Activated naive CD4-positive, alpha-beta T cell treated with anti-CD3 and anti-CD28 coated beads for 36 hours (primary cell): ENCODE data around the gene KDM4B. TPM values are rescaled to one million over a fixed set of nuclear protein-coding genes. Genes with fewer than 3 reads are reported as not detected.
A peak's percentile ranks its signal among the peaks of the same experiment; 100 is the strongest.
"Not testable (repeated sequence)": the region's sequence is repeated elsewhere in the genome, so short reads cannot be mapped to it uniquely, and the experiment has no call there.

Source experiments
- CTCF ChIA-PET: fragments of 350-600 bp; sonication (Branson Sonifier 250); formaldehyde crosslinking; loops from one replicate; lab custom pipeline; 2021; ENCODE audit warnings: antibody characterized with exemption; lab: Charles Lee
- DNase-seq: peaks from one replicate; pipeline ENCODE4 v3.0.0-alpha.2; 2020
- H3K27ac Mint-ChIP-seq: one replicate; pipeline ENCODE4 v1.8.0; 2021; ENCODE audit warnings: mild to moderate bottlenecking, mixed read lengths
- H3K27me3 Mint-ChIP-seq: one replicate; pipeline ENCODE4 v1.8.0; 2021; ENCODE audit warnings: low read depth, mixed read lengths
- H3K36me3 Mint-ChIP-seq: one replicate; pipeline ENCODE4 v1.8.0; 2021; ENCODE audit warnings: low read depth, mixed read lengths
- H3K4me1 Mint-ChIP-seq: one replicate; pipeline ENCODE4 v1.8.0; 2021; ENCODE audit warnings: low read depth, mixed read lengths
- H3K4me3 Mint-ChIP-seq: one replicate; pipeline ENCODE4 v1.8.0; 2021; ENCODE audit warnings: mild to moderate bottlenecking, moderate library complexity, mixed read lengths
- H3K9me3 Mint-ChIP-seq: one replicate; pipeline ENCODE4 v1.8.0; 2021; ENCODE audit warnings: mixed read lengths
- intact Hi-C: fragments of 100-400 bp; cut with micrococcal nuclease; formaldehyde crosslinking; loops from one replicate; pipeline ENCODE4 v1.15.1; 2023
- total RNA-seq, 2 experiments: library from RNA; stranded (reverse); gene quantifications; one replicate each; pipeline ENCODE4 v1.2.3, GENCODE V29; 2021

Gene KDM4B
- total RNA-seq, 2 experiments from 2014 or later, result 10.5 to 12.7 TPM

- Mint-ChIP-seq H3K36me3 (peaks cover 2% of the 10 kb centered on the region), H3K4me3 (peak overlapping the region; percentile 88), H3K27me3 (no peaks in the 10 kb centered on the region), H3K27ac (no peak overlapping the region), H3K4me1 (peaks cover 33% of the 10 kb centered on the region), H3K9me3 (no peaks in the 10 kb centered on the region)
- intact Hi-C loops, result no loop called here
- CTCF ChIA-PET, result interaction anchor here (0.7 to 4.0 kb wide), 5 partner anchors 36 to 180 kb away, joined by 3 to 16 read pairs (median 5); partner anchors contain the start of gene FEM1A
- peak; percentile 15 for DNase-seq
These were observed 1.9 kb downstream of the KDM4B start for GRCh38 chr19:4970558-4971423.

GRCh38 chr19:4971424-4971793, 2.5 kb downstream of the KDM4B start:
- Mint-ChIP-seq H3K4me3 (peak overlapping the region; percentile 88), H3K27ac (peak overlapping the region; percentile 25), H3K9me3 (no peaks in the 10 kb centered on the region), H3K36me3 (peaks cover 2% of the 10 kb centered on the region), H3K27me3 (no peaks in the 10 kb centered on the region), H3K4me1 (peaks cover 33% of the 10 kb centered on the region)
- CTCF ChIA-PET, result interaction anchor here (0.7 to 4.0 kb wide), 3 partner anchors 59 to 180 kb away, joined by 3 to 16 read pairs (median 5); partner anchors contain the start of gene FEM1A
- peak; percentile 58 for DNase-seq
- intact Hi-C loops, result no loop called here

- H3K9me3 Mint-ChIP-seq, result no peaks in the 10 kb centered on the region
- intact Hi-C loops, result no loop called here
- DNase-seq, result no peak
- CTCF ChIA-PET, result interaction anchor here (4.0 kb wide), 1 partner anchor 58 kb away, joined by 16 read pairs; no protein-coding TSS in a partner anchor
- H3K36me3 Mint-ChIP-seq, result peaks cover 3% of the 10 kb centered on the region
- H3K27me3 Mint-ChIP-seq, result no peaks in the 10 kb centered on the region
- H3K4me1 Mint-ChIP-seq, result peaks cover 34% of the 10 kb centered on the region
- H3K4me3 Mint-ChIP-seq, result no peak overlapping the region
- H3K27ac Mint-ChIP-seq, result no peak overlapping the region
These were observed 3.0 kb downstream of the KDM4B start for GRCh38 chr19:4971816-4972495.

DNA sequence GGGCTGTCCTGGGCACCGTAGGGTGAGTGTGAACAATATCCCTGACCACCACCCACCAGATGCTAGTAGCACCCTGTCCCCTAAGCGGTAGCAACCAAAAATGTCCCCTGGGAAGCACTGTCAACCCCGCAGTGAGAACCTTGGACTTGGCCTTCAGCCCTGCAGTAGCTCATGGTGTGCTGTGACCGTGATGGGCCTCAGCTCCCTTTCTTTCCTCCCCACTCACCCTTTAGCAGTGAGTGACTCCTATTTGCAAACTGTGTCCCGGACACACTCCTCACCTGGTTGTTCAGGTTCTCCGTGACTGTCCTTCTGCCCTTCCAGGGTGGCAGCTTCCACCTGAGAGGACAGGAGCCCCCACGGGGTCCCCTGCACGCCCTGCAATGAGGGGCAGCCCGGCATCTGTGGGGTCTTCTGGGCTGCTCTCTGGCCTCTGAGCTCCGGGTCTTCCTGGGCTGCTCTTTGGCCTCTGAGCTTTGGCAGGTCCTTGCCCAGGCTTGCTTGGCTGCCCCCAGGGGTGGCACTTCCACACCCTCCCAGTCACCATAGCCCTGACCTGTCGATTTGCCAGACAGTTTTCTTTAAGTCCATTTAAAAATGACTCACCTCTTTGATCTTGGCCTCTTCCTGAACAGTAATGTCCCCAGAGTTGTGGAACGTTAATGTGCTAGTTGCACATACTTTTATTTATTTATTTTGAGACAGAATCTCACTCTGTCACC, 3.8 kb downstream of the KDM4B start:
- Mint-ChIP-seq H3K9me3 (no peaks in the 10 kb centered on the region), H3K36me3 (peaks cover 3% of the 10 kb centered on the region), H3K27me3 (no peaks in the 10 kb centered on the region), H3K27ac (no peak overlapping the region), H3K4me1 (peaks cover 35% of the 10 kb centered on the region), H3K4me3 (no peak overlapping the region)
- intact Hi-C loops, result no loop called here
- no peak for DNase-seq
- CTCF ChIA-PET, result interaction anchor here (0.7 to 4.0 kb wide), 2 partner anchors 30 to 58 kb away, joined by 3 to 16 read pairs; no protein-coding TSS in a partner anchor

DNA sequence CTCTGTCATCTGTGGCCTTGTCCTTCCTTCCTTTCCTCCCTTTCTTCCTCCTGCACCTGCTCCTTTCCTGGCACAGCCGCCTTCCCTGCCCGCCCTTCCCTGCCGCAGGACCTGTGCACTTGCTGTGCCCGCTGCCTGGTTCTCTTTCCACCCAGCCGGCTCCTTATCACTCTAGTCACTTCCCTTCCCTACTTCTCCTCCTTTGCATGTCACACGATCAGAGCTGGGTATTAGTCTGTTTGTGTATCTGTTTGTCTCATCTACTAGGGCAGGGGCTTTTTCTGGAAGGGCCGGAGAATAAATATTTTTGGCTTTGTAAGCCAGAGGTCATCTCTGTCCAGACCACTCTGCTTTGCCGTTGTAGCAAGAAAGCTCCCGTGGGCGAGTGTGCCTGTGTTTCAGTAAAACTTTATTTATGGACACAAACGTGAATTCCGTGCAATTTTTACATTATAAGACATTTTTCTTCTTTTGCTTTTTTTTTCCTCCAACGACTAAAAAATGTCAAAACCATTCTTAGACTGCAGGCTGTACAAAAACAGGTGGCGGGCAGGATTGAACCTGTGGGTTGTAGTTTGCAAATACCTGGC, 6.1 kb downstream of the KDM4B start:
- H3K27ac Mint-ChIP-seq, result no peak overlapping the region
- H3K36me3 Mint-ChIP-seq, result peaks cover 1% of the 10 kb centered on the region
- H3K9me3 Mint-ChIP-seq, result no peaks in the 10 kb centered on the region
- intact Hi-C loops, result no loop called here
- peaks cover 31% of the 10 kb centered on the region for H3K4me1 Mint-ChIP-seq
- CTCF ChIA-PET, result no interaction called here
- no peak for DNase-seq
- H3K4me3 Mint-ChIP-seq, result no peak overlapping the region
- no peaks in the 10 kb centered on the region for H3K27me3 Mint-ChIP-seq

DNA sequence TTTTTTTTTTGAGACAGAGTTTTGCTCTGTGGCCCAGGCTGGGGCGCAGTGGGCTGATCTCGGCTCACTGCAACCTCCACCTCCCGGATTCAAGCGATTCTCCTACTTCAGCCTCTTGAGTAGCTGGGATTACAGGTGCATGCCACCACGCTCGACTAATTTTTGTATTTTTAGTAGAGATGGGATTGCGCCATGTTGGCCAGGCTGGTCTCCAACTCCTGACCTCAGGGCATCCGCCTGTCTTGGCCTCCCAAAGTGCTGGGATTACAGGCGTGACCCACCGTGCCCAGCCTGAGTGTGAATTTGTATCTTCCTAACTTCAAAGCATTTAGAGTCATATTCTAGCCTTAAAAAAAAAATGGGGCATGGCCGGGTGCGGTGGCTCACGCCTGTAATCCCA, 6.7 kb downstream of the KDM4B start:
- H3K27ac Mint-ChIP-seq, DNase-seq, CTCF ChIA-PET, H3K4me3 Mint-ChIP-seq, H3K36me3 Mint-ChIP-seq, H3K9me3 Mint-ChIP-seq, intact Hi-C loops, H3K27me3 Mint-ChIP-seq: not testable (repeated sequence)
- peaks cover 27% of the 10 kb centered on the region for H3K4me1 Mint-ChIP-seq

DNA sequence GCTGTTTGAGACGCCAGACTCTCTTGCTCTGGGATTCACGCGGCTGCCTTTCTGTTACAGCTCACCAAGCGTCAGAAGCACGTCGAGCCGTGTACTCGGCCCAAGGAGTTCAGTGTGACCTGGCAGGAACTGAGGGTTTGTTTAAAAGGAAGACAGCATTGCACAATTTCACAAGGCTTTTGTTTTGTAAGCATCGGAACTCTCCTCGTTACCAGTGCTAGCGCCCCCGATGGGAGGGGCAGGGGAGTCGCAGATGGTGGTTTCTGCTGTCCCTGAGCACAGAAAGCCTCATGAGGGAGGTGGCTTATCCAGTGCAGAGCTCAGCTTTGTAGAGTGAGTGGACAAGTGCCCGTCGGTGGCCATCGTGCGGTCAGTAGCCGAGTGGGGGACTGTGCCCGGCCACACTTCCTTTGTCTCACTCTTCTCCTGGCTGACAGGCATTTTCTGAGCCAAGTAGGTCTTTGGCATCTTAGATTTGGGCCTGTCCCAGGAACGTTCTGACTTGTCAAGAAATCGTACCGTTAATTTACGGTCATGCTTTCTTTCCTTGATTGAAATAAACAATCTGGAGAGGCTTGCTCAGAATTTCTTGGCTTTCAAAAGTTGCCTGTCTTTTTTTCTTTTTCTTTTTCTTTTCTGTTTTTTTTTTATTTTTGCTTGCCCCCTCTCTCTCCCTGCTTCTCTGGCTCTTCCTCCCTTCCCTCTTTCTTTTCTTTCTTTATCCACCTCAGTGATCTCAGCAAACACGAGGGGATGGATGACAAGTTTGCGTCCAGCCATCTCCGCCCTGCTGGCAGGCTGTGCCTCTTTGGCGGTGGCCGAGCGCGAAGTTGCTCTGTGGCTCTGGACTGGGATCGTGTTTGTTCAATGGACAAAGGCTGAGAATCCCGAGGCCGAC, 7.7 kb downstream of the KDM4B start:
- Mint-ChIP-seq H3K4me3 (no peak overlapping the region), H3K9me3 (no peaks in the 10 kb centered on the region), H3K27ac (no peak overlapping the region), H3K36me3 (peaks cover 1% of the 10 kb centered on the region), H3K4me1 (peaks cover 19% of the 10 kb centered on the region), H3K27me3 (no peaks in the 10 kb centered on the region)
- CTCF ChIA-PET, result no interaction called here
- intact Hi-C loops, result no loop called here
- no peak for DNase-seq

GRCh38 chr19:4977299-4978174, 8.6 kb downstream of the KDM4B start:
- CTCF ChIA-PET, result no interaction called here
- peaks cover 14% of the 10 kb centered on the region for H3K4me1 Mint-ChIP-seq
- H3K27ac Mint-ChIP-seq, result no peak overlapping the region
- H3K4me3 Mint-ChIP-seq, result no peak overlapping the region
- no peaks in the 10 kb centered on the region for H3K9me3 Mint-ChIP-seq
- no peak for DNase-seq
- H3K27me3 Mint-ChIP-seq, result no peaks in the 10 kb centered on the region
- peaks cover 1% of the 10 kb centered on the region for H3K36me3 Mint-ChIP-seq
- intact Hi-C loops, result no loop called here

DNA sequence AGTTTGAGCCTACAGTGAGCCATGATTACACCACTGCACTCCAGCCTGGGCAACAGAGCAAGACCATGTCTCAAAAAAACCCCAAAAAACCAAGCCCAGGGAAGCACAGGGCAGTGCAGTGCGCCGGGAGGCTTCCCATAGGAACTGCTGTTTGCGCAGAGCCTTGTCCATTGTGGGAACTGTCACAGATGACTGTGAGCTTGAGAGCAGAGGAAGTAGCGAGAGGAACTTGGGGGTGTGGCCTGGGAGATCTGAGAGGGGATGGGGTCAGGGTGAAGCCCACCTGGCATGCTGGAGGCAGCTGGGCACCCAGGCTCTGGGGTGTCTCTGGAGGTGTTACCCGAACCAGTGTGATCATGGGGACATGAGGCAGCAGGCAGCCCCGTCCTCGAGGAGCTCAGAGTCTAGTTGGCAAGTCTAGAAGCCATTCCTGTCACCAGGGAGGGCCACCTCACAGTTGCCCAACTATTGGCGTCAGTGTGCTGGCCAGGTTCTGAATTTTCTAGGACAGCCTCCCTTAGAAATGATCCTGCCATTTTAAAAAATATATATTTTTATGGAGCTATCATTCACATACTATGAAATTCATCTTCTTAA, 10.4 kb downstream of the KDM4B start:
- Mint-ChIP-seq H3K27me3 (no peaks in the 10 kb centered on the region), H3K9me3 (no peaks in the 10 kb centered on the region), H3K27ac (no peak overlapping the region), H3K4me1 (peaks cover 13% of the 10 kb centered on the region), H3K36me3 (peaks cover 1% of the 10 kb centered on the region), H3K4me3 (no peak overlapping the region)
- intact Hi-C loops, result no loop called here
- CTCF ChIA-PET, result interaction anchor here (1.0 kb wide), 1 partner anchor 23 kb away, joined by 4 read pairs; no protein-coding TSS in a partner anchor
- no peak for DNase-seq

DNA sequence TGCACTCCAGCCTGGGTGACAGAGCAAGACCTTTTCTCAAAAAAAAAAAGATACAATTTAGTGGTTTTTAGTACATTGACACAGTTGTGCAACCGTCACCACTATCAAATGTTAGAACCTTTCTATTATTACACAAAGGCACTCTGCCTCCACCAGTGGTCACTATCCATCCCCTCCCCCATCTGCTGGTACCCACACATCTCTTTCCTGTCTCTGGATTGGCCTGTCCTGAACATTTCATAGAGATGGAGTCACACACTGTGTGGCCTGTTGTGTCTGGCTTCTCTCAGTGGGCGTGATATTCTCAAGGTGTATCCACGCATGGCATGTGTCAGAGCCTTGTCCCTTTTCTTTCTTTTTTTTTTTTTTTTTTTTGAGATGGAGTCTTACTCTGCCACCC, 11.2 kb downstream of the KDM4B start:
- intact Hi-C loops, result no loop called here
- Mint-ChIP-seq H3K27ac (no peak overlapping the region), H3K9me3 (no peaks in the 10 kb centered on the region), H3K36me3 (peaks cover 1% of the 10 kb centered on the region), H3K4me1 (peaks cover 10% of the 10 kb centered on the region), H3K4me3 (no peak overlapping the region), H3K27me3 (no peaks in the 10 kb centered on the region)
- CTCF ChIA-PET, result interaction anchor here (1.0 to 1.1 kb wide), 2 partner anchors 22 to 170 kb away, joined by 3 to 4 read pairs; no protein-coding TSS in a partner anchor
- DNase-seq, result no peak
